ENCODE measurements around the gene NTSR1. TPM values are rescaled to one million over a fixed set of nuclear protein-coding genes. Genes with fewer than 3 reads are reported as not detected.
A peak's percentile ranks its signal among the peaks of the same experiment; 100 is the strongest.

Gene NTSR1
- total and polyA plus RNA-seq, 2 of the 13 experiments (the other 11 are each of a cell fraction or from before 2014, with no cell fraction given): 0.09 to 0.12 TPM

DNA sequence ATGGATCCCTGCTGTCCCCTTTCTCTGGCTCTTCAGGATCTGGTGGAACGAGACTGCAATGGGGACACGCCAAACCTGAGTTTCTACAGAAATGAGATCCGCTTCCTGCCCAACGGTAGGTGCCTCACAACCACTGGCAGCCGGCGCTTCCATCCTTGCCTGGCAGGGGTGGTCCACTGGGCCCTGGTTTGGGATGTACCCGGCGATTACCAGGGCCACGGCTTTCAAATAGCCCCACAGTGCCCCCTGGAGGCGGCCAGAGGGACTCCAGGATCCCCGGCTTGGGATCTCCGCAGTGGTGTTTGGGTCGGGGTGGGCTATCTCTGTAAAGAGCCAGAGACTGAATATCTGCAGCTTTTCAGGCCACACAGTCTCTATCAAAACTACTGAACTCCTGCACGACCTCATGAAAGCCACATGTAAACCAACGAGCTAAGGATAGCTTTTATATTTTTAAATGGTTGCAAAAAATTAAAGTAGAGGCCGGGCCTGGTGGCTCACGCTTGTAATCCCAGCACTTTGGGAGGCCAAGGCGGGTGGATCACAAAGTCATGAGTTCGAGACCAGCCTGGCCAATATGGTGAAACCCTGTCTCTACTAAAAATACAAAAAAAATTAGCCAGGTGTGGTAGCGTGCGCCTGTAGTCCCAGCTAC is 99.7 kb downstream of the NTSR1 start (continued):
- TF ChIP-seq ZFP82 (CRISPR knock-in tag; IDR thresholded peaks at IDR 0.05; ENCODE audit: borderline replicate concordance) (no peak), ZNF572 (CRISPR knock-in tag; IDR thresholded peaks at IDR 0.05) (0 out of 2 replicates have a peak, but pooled peaks have one; percentile 68), ATF7-NPFF (CRISPR knock-in tag; IDR thresholded peaks at IDR 0.05; ENCODE audit: low read depth) (no peak), PAWR (CRISPR knock-in tag; IDR thresholded peaks at IDR 0.05; ENCODE audit: borderline replicate concordance) (no peak), RFX5 (IDR thresholded peaks at IDR 0.05; ENCODE audit: low read depth, low read length) (no peak), E2F1 (CRISPR knock-in tag; IDR thresholded peaks at IDR 0.05) (no peak), SIN3A (IDR thresholded peaks at IDR 0.05; ENCODE audit: borderline replicate concordance, low read depth, low read length) (no peak), ZBTB40 (IDR thresholded peaks at IDR 0.05) (no peak), ZBTB40 (CRISPR knock-in tag; IDR thresholded peaks at IDR 0.05) (no peak), ZBTB46 (CRISPR knock-in tag; IDR thresholded peaks at IDR 0.05; ENCODE audit: borderline replicate concordance) (no peak), PHB2 (IDR thresholded peaks at IDR 0.05; ENCODE audit: partially characterized antibody) (no peak), NFYB (CRISPR knock-in tag; IDR thresholded peaks at IDR 0.05) (no peak), KDM1A (CRISPR knock-in tag; IDR thresholded peaks at IDR 0.05) (no peak)
- TF ChIP-seq, protein P1, sequence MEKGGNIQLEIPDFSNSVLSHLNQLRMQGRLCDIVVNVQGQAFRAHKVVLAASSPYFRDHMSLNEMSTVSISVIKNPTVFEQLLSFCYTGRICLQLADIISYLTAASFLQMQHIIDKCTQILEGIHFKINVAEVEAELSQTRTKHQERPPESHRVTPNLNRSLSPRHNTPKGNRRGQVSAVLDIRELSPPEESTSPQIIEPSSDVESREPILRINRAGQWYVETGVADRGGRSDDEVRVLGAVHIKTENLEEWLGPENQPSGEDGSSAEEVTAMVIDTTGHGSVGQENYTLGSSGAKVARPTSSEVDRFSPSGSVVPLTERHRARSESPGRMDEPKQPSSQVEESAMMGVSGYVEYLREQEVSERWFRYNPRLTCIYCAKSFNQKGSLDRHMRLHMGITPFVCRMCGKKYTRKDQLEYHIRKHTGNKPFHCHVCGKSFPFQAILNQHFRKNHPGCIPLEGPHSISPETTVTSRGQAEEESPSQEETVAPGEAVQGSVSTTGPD (CRISPR knock-in tag; IDR thresholded peaks at IDR 0.05): no peak
- TF ChIP-seq, protein P2, sequence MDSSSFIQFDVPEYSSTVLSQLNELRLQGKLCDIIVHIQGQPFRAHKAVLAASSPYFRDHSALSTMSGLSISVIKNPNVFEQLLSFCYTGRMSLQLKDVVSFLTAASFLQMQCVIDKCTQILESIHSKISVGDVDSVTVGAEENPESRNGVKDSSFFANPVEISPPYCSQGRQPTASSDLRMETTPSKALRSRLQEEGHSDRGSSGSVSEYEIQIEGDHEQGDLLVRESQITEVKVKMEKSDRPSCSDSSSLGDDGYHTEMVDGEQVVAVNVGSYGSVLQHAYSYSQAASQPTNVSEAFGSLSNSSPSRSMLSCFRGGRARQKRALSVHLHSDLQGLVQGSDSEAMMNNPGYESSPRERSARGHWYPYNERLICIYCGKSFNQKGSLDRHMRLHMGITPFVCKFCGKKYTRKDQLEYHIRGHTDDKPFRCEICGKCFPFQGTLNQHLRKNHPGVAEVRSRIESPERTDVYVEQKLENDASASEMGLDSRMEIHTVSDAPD (CRISPR knock-in tag; IDR thresholded peaks at IDR 0.05): no peak
